Activated gamma-delta T cell treated with Interleukin-2 at 50 U/mL for 16 hours (primary cell): ENCODE measurements around the gene PCCA.

Experiments used
- DNase-seq: peaks from one replicate; pipeline ENCODE4 v3.0.0-alpha.2; 2020

The PCCA gene

DNA sequence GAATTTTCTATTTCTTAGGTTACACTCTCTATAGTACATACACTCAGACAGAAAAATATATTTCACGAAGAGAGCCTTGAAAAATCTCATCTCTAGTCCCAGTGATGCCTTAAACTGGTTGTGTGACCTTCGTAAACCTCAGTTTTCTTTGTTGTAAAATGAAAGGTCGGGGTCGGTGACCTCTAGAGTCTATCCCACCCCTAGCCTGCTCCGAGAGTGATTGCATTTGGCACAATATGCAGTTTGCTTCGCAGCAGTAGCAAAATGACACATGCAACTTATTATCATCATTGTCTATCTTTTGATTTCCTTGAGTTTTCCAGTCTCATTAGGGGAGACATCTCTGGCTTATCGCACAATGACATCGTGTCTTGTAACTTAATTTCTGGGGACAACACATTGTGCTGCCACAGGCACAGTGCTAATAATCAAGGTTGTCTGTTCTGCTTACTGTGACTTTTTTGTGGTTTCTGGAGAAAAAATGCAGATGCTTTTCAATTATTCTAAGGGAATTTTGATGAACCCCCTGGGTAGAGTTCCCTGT lies 384.7 kb downstream of the PCCA start:
- no peak for DNase-seq

- DNase-seq = no peak
Observed at GRCh38 chr13:100476963-100477362, 388.1 kb downstream of the PCCA start.

DNA sequence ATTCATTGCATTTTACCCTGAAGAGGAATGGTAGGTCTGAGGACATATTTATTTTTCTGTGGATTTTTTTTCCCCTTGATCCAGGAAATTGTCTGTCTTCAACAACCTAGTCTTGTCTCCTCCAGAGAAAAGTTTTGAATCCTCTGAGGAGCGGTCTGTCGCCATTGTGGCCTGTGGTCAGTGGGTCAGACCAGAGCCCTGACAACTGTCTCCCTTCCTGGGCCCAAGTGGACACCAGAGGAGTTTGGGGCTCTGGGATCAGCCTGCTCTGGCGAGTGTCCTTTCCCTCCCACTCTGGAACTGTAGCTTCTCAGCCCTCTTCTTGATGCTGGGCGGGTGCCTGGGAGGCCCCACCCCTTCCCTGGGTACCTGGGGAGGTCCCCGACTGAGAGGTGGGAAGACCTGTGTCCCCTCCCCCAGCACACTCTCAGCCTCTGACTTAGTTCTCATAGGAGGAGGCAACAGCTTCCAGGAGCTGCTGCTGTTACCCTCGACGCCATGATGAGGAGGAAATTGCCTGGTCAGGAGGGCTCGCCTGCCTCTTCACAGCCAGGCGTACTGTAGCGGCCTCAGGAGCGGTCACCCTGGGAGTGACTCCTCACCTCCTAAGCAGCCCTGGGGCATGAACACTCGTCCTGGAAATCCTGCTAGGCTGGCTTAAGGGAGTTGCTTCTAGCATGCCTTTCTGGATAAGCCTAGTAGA lies 389.4 kb downstream of the PCCA start:
- no peak for DNase-seq

- DNase-seq = no peak
Observed at GRCh38 chr13:100480676-100481075, 391.8 kb downstream of the PCCA start.

DNA sequence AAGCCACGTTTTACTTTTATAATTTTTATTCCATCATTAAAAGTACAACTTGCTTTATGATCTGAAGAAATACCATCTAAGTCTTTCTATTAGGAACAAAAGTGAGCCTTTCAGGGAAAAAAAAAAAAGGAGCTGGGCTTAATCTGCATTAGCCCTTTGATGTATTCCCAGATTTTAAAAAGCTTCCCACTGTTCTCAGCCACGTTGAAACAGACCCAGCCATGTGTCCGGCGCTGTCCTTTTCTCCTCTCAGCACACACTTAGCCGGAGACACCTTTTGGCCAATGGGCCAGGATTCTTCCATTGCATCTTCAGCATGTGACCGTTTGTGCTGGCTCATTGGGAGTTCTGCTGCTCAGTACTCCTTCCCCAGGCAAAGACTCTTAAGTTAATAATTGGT lies 394.2 kb downstream of the PCCA start:
- no peak for DNase-seq

DNA sequence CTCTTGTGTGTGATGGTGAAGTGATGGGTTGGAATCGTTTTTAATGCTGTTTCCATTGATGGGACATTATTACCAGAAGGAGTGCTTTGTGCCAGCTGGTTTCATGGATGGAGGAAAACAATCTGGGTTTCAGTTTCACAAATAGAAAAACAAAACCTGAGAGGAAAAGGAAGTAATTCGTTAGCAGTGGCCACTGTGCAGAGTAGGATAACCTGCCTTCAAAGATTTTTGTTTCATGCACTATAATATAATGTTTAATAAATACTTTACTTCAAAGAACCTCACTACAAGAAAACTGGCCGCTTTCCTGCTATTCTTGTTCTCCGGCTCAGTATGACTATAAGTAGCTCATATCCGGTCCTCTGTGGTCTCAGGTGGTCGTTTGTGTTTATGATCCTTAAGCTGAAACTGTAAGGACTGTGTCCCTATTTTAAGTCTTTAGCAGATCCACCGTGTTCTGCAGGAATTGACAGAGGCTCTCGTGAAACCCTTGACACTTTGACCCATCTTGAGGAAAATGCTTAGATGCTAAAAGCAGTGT lies 395.0 kb downstream of the PCCA start:
- DNase-seq = no peak

DNA sequence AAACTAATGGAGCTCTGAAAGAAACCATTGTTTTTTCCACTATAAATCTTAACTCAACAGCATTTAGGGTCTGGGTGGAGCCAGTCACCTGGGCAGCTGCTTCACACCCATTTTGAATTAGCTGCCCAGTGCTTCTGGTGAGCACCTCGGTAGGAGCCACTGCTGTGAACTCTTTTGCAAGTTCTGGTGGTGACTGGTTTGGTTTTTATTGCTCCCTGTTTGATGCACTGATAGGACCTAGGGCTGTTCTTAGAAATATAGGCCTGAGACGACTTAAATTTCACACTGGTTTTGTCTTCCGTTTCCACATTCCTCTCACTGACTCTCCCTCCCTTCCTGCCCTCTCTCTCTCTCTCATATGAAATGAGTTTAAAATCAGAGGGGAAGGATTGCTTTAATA lies 395.8 kb downstream of the PCCA start:
- DNase-seq = no peak

GRCh38 chr13:100485265-100485664 lies 396.4 kb downstream of the PCCA start:
- no peak for DNase-seq

- no peak for DNase-seq
Observed at GRCh38 chr13:100490692-100491091, 401.8 kb downstream of the PCCA start.

GRCh38 chr13:100491164-100491842 lies 402.4 kb downstream of the PCCA start:
- no peak for DNase-seq

DNA sequence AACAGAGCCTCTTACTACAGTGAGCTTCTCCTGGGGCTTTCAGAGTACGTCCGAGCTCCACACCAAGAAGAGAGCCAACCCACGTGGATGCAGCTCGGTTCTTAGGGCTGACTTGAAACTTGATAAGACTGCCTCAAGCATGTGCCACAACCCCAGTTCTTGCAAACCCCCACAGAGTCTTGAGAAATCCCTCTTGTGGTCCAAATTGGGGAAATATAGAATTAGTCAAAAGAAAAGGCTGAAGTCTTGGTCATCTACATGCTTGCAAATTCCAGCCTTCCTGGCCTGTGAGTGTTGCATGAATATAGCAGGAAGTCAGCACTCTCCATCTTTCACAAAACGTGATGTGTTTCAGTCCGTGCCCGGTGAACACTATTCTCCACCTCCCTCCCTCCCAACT lies 404.5 kb downstream of the PCCA start:
- DNase-seq = no peak

- no peak for DNase-seq
Observed at GRCh38 chr13:100495455-100495854, 406.6 kb downstream of the PCCA start.

- no peak for DNase-seq
Observed at GRCh38 chr13:100497389-100497788, 408.5 kb downstream of the PCCA start.

DNA sequence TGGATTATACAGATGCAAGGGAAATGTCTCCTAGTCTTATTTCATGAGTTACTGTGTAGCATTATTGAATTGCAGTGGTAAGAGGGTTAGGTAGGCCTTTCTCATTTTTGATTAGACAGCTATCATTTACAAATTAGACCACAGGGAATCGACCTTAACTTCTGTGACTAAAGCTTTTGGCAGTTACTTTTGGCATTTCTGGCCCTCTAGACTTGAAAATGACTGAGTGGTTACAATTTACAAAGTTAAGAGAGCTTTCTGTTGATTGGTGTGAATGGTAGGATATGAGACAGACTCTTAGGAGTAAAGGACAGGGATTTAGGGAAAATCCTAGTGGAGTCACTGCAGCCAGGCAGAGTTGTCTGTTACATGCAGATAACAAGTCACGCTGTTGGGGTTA lies 413.6 kb downstream of the PCCA start:
- no peak for DNase-seq

GRCh38 chr13:100503622-100504021 lies 414.7 kb downstream of the PCCA start:
- no peak for DNase-seq

- no peak for DNase-seq
Observed at GRCh38 chr13:100506154-100506553, 417.3 kb downstream of the PCCA start.

GRCh38 chr13:100506600-100507422 lies 417.9 kb downstream of the PCCA start:
- no peak for DNase-seq

DNA sequence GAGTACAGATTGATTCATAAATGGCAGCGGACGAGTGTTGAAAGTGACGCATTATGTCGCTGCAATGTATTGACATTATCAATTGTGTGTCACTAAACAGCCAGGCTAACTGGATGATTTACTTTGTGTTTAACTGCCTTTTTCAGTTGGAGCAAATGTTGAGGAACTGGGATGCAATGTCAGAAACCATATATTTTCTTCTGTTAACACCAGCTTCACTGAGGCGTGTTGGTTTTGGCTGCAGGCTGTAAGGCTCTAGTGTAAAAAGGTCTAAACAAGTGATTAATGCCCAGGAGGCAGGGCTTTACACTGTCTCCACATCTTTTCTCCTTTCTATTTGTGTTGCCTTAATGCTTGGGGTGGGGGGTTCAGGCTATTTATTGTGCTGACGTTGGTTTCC lies 419.6 kb downstream of the PCCA start:
- no peak for DNase-seq

DNA sequence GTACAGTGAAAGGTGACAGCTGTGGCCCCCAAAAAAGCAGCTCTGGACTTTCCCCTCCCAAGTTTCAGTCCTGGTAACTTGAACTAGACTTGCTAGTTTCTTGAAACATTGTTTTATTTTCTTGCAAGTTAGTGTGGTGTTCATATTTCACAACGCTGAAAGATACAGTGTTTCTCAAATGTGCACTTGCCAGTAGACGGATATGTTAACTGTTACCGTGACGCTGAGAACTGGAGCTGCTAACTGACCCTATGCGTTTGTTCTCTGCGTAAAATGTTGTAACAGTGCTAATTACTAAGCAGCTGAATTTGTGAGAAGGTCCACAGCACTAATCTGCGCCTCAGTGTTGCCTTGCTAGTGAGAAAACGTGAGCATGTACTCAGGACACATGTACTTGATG lies 420.1 kb downstream of the PCCA start:
- DNase-seq = no peak

DNA sequence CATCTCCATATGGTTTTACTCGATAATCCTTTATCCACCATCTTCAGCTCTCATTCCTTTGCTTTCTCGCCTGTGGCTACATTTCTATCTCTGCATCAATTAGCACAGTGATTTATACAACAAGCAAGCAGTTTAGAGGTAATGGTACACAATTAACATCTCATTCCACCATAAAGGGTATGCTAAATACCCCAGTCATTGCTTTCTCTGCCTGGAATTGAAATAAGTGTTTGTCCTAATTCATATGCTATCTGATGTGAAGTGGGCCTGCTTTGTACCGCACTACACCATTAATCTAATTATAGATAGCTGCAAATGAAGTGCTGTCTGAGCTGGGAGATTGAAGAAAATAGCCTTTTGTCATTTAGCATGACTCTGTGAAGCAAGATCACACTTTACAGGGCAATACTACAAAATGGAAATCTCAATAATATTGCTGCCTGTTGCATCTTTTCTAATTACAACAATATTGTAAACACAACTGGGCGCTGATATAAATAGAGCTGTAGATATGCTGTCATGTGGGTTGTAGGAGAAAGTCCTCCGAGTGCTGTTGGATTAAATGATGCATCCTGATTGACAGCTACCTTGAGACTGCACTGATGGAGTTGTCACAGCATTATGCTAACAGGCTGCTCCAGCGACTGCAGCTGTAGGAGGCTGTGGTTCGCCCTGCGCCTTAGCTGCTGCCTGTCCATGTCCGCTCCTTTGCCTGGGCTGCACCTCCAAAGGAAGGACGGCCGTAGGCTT lies 421.5 kb downstream of the PCCA start:
- DNase-seq = no peak

DNA sequence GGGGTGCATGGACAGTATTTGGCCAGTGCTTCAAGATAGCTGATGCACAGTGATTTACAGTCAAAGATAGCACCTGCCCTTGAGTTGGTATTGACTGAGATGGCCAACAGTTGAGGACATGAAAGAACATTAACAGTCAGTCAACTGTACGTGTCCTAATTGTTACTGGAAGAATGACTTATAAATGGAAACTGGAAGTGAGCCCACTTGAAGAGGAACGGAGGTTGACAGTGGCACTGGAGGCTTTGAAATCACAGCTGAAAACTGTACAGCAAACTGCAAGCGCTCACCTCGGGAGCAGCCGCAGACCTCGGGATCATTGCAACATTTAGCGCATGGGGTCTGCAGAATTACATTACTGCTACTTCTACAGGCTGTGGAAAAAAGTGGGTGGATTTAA lies 422.6 kb downstream of the PCCA start:
- no peak for DNase-seq

DNA sequence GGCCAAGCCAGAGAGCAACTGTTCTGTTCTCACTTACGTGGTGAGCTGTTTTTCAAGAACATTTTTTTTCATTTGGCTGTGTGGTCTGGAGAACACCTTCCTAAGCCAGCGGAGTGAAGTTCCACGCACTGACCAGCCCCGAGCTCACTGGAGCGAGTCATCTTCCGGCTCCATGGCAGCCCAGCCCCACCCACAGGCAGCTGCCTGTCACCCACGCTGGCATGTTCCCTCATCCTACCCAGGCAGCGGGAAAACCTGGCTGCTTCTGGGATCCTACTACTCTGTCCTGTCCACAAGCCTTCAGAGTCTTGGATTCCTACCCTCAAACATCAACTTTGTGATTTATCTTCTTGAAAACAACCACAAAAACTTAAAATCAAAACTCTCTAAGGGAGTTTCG lies 423.5 kb downstream of the PCCA start:
- DNase-seq = no peak

DNA sequence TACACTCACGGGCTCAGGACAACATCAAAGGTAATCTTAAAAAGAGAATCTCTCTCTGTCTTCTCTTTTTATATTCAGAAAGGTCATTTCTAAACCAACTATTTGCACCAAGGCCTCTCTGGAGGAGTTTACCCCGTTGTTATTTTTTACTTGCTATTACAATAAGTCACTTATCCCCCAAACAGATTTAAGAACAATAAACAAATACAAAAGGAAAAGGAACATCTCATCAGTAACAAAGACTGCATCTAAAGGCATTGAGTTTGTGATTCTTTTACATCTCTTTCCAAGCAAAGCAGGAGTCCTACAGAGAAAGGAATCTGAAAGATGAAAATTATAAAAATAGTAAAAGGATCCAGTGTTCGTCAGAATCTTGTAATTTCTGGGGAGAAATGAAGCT lies 424.3 kb downstream of the PCCA start:
- DNase-seq = no peak
